WTC11 (cell line): ENCODE measurements around the gene MYO9A. TPM values are rescaled to one million over a fixed set of nuclear protein-coding genes. Genes with fewer than 3 reads are reported as not detected.

Source experiments
- ATAC-seq: fragments of 200-7000 bp; cut with Tn5 transposase; 2 replicates; pipeline ENCODE4 v1.10.0; 2021; ENCODE audit warnings: mild to moderate bottlenecking, moderate library complexity
- CTCF ChIA-PET: fragments of 300-600 bp; sonication (Branson Sonifier 250); formaldehyde crosslinking; loops from one replicate; lab custom pipeline; 2021; ENCODE audit warnings: antibody characterized with exemption; lab: Charles Lee
- POLR2A ChIA-PET: fragments of 350-600 bp; sonication (Branson Sonifier 250); formaldehyde crosslinking; loops from one replicate; lab custom pipeline; 2021; ENCODE audit warnings: antibody characterized with exemption; lab: Charles Lee
- DNase-seq: peaks from one replicate; pipeline ENCODE4 v3.0.0; 2021; ENCODE audit warnings: low spot score
- H3K27ac Mint-ChIP-seq: 2 replicates; pipeline ENCODE4 v1.8.0; 2021; ENCODE audit warnings: mixed read lengths
- H3K27me3 Mint-ChIP-seq: 2 replicates; pipeline ENCODE4 v1.8.0; 2021; ENCODE audit warnings: low read depth, mild to moderate bottlenecking, moderate library complexity, mixed read lengths
- H3K36me3 Mint-ChIP-seq: 2 replicates; pipeline ENCODE4 v1.8.0; 2021; ENCODE audit warnings: mixed read lengths
- H3K4me1 Mint-ChIP-seq: 2 replicates; pipeline ENCODE4 v1.8.0; 2022; ENCODE audit warnings: mixed read lengths
- H3K4me3 Mint-ChIP-seq: 2 replicates; pipeline ENCODE4 v1.8.0; 2021; ENCODE audit warnings: mild to moderate bottlenecking, moderate library complexity, mixed read lengths
- H3K9me3 Mint-ChIP-seq: 2 replicates; pipeline ENCODE4 v1.8.0; 2021; ENCODE audit warnings: mixed read lengths
- CBFB ChIP-seq: sonication (generic); formaldehyde crosslinking; IDR thresholded peaks from 2 replicates; pipeline ENCODE4 v1.8.1; 2022; ENCODE audit warnings: mild to moderate bottlenecking, low read depth, missing genetic modification reagents
- ELF4 ChIP-seq: sonication (generic); formaldehyde crosslinking; IDR thresholded peaks from 2 replicates; pipeline ENCODE4 v1.8.1; 2022; ENCODE audit warnings: low read depth, mild to moderate bottlenecking, moderate library complexity, missing genetic modification reagents
- EMX1 ChIP-seq: fragments of 250-450 bp; sonication (Bioruptor Pico); IDR thresholded peaks from 2 replicates; pipeline ENCODE4 v1.8.0; 2021; ENCODE audit warnings: mild to moderate bottlenecking
- ERG ChIP-seq: fragments of 250-450 bp; sonication (Bioruptor Pico); IDR thresholded peaks from 2 replicates; pipeline ENCODE4 v1.8.0; 2021; ENCODE audit warnings: mild to moderate bottlenecking
- ETV6 ChIP-seq: sonication (generic); formaldehyde crosslinking; IDR thresholded peaks from 2 replicates; pipeline ENCODE4 v1.8.1; 2022; ENCODE audit warnings: mild to moderate bottlenecking, missing genetic modification reagents
- FOXP4 ChIP-seq: sonication (generic); formaldehyde crosslinking; IDR thresholded peaks from 2 replicates; pipeline ENCODE4 v1.8.0; 2022; ENCODE audit warnings: mild to moderate bottlenecking, missing genetic modification reagents
- GABPB1 ChIP-seq: sonication (generic); formaldehyde crosslinking; IDR thresholded peaks from 2 replicates; pipeline ENCODE4 v1.8.1; 2023; ENCODE audit warnings: mild to moderate bottlenecking, missing genetic modification reagents
- GRHL2 ChIP-seq: fragments of 250-450 bp; sonication (Bioruptor Pico); IDR thresholded peaks from 2 replicates; pipeline ENCODE4 v1.8.0; 2022; ENCODE audit warnings: mild to moderate bottlenecking, moderate library complexity; ENCODE audit not compliant: insufficient replicate concordance, severe bottlenecking
- HMGXB4 ChIP-seq: sonication (generic); formaldehyde crosslinking; IDR thresholded peaks from 2 replicates; pipeline ENCODE4 v1.8.1; 2023; ENCODE audit warnings: mild to moderate bottlenecking, moderate library complexity, missing genetic modification reagents
- JAZF1 ChIP-seq: fragments of 250-450 bp; sonication (Bioruptor Pico); IDR thresholded peaks from 2 replicates; pipeline ENCODE4 v1.9.0; 2021; ENCODE audit warnings: moderate library complexity, mild to moderate bottlenecking, inconsistent platforms
- JUN ChIP-seq: sonication (generic); formaldehyde crosslinking; IDR thresholded peaks from 2 replicates; pipeline ENCODE4 v1.8.0; 2023; ENCODE audit warnings: mild to moderate bottlenecking, missing genetic modification reagents
- MAX ChIP-seq: sonication (generic); formaldehyde crosslinking; IDR thresholded peaks from 2 replicates; pipeline ENCODE4 v1.8.0; 2022; ENCODE audit warnings: mild to moderate bottlenecking, missing genetic modification reagents
- MYBL2 ChIP-seq: sonication (generic); formaldehyde crosslinking; IDR thresholded peaks from 2 replicates; pipeline ENCODE4 v1.8.1; 2023; ENCODE audit warnings: mild to moderate bottlenecking, moderate library complexity, missing genetic modification reagents
- NR3C1 ChIP-seq: sonication (generic); formaldehyde crosslinking; conservative IDR thresholded peaks from 2 replicates; pipeline ENCODE4 v1.8.1; 2023; ENCODE audit warnings: low read depth, mild to moderate bottlenecking, missing genetic modification reagents
- PRRX2 ChIP-seq: fragments of 250-450 bp; sonication (Bioruptor Pico); IDR thresholded peaks from 2 replicates; pipeline ENCODE4 v1.8.0; 2021; ENCODE audit warnings: mild to moderate bottlenecking
- SMAD3 ChIP-seq: sonication (generic); formaldehyde crosslinking; IDR thresholded peaks from 2 replicates; pipeline ENCODE4 v1.8.0; 2022; ENCODE audit warnings: missing genetic modification reagents, mild to moderate bottlenecking, borderline replicate concordance
- SOX15 ChIP-seq: fragments of 250-450 bp; sonication (Bioruptor Pico); IDR thresholded peaks from 2 replicates; pipeline ENCODE4 v1.9.0; 2021; ENCODE audit warnings: mild to moderate bottlenecking
- TCF7 ChIP-seq: sonication (generic); formaldehyde crosslinking; IDR thresholded peaks from 2 replicates; pipeline ENCODE4 v1.8.0; 2022; ENCODE audit warnings: mild to moderate bottlenecking, low read depth, missing genetic modification reagents, moderate library complexity
- ZBTB43 ChIP-seq: sonication (generic); formaldehyde crosslinking; IDR thresholded peaks from 2 replicates; pipeline ENCODE4 v1.8.1; 2023; ENCODE audit warnings: mild to moderate bottlenecking, missing genetic modification reagents
- ZNF121 ChIP-seq: sonication (generic); formaldehyde crosslinking; IDR thresholded peaks from 2 replicates; pipeline ENCODE4 v1.8.0; 2023; ENCODE audit warnings: missing genetic modification reagents
- ZNF138 ChIP-seq: sonication (generic); formaldehyde crosslinking; conservative IDR thresholded peaks from 2 replicates; pipeline ENCODE4 v1.8.1; 2022; ENCODE audit warnings: mild to moderate bottlenecking, moderate library complexity, missing genetic modification reagents
- ZNF232 ChIP-seq: sonication (generic); formaldehyde crosslinking; IDR thresholded peaks from 2 replicates; pipeline ENCODE4 v1.8.0; 2022; ENCODE audit warnings: mild to moderate bottlenecking, missing genetic modification reagents
- ZNF423 ChIP-seq: fragments of 250-450 bp; sonication (Bioruptor Pico); IDR thresholded peaks from 2 replicates; pipeline ENCODE4 v2.1.2; 2022; ENCODE audit warnings: mild to moderate bottlenecking, moderate library complexity
- ZNF512 ChIP-seq: sonication (generic); formaldehyde crosslinking; IDR thresholded peaks from 2 replicates; pipeline ENCODE4 v1.8.1; 2022; ENCODE audit warnings: missing genetic modification reagents, borderline replicate concordance
- total RNA-seq: library from RNA; stranded (reverse); gene quantifications from 3 replicates; pipeline ENCODE4 v1.2.3, GENCODE V29; 2021

MYO9A gene
- total RNA-seq, 1 experiment from 2014 or later, result 23.5 TPM

GRCh38 chr15:72034859-72035650 lies 82.9 kb downstream of the MYO9A start:
- H3K4me1 Mint-ChIP-seq, result peaks cover 3% of the 10 kb centered on the region
- peaks cover 16% of the 10 kb centered on the region for H3K9me3 Mint-ChIP-seq
- H3K27me3 Mint-ChIP-seq, result no peaks in the 10 kb centered on the region; the same call in 1 of the 2 replicates
- H3K4me3 Mint-ChIP-seq, result no peak overlapping the region
- no peak overlapping the region for H3K27ac Mint-ChIP-seq
- ATAC-seq (no peak), DNase-seq (no peak)
- ChIA-PET POLR2A (no interaction called here), CTCF (no interaction called here)
- TF ChIP-seq ZNF232 (CRISPR knock-in tag) (no peak), ZNF138 (CRISPR knock-in tag) (no peak), SMAD3 (CRISPR knock-in tag) (no peak), ZNF512 (CRISPR knock-in tag) (no peak), JAZF1 (CRISPR knock-in tag) (no peak), ZNF121 (CRISPR knock-in tag) (no peak), PRRX2 (CRISPR knock-in tag) (no peak), ETV6 (no peak), GABPB1 (CRISPR knock-in tag) (no peak)
- peaks cover 13% of the 10 kb centered on the region for H3K36me3 Mint-ChIP-seq

- peaks cover 16% of the 10 kb centered on the region for H3K9me3 Mint-ChIP-seq
- POLR2A ChIA-PET, result no interaction called here
- H3K27ac Mint-ChIP-seq, result no peak overlapping the region
- no peak for TF ChIP-seq CBFB
- no peaks in the 10 kb centered on the region for H3K4me1 Mint-ChIP-seq
- ATAC-seq (no peak), DNase-seq (no peak)
- H3K36me3 Mint-ChIP-seq, result peaks cover 13% of the 10 kb centered on the region
- CTCF ChIA-PET, result no interaction called here
- no peaks in the 10 kb centered on the region; the same call in 1 of the 2 replicates for H3K27me3 Mint-ChIP-seq
- no peak overlapping the region for H3K4me3 Mint-ChIP-seq
These were observed 83.6 kb downstream of the MYO9A start for GRCh38 chr15:72034351-72034750.

- H3K4me3 Mint-ChIP-seq, result no peak overlapping the region
- DNase-seq, result no peak
- peaks cover 16% of the 10 kb centered on the region for H3K9me3 Mint-ChIP-seq
- H3K4me1 Mint-ChIP-seq, result no peaks in the 10 kb centered on the region
- TF ChIP-seq ZBTB43 (CRISPR knock-in tag) (no peak), ETV6 (no peak), ZNF121 (CRISPR knock-in tag) (no peak), ZNF423 (no peak), GRHL2 (no peak), FOXP4 (CRISPR knock-in tag) (no peak), ZNF232 (CRISPR knock-in tag) (no peak), NR3C1 (CRISPR knock-in tag) (no peak), JUN (no peak), ELF4 (CRISPR knock-in tag) (no peak), MAX (no peak), MYBL2 (CRISPR knock-in tag) (no peak), SOX15 (CRISPR knock-in tag) (no peak), EMX1 (CRISPR knock-in tag) (no peak), ERG (CRISPR knock-in tag) (no peak), HMGXB4 (no peak), TCF7 (CRISPR knock-in tag) (no peak)
- no peaks in the 10 kb centered on the region; the same call in 1 of the 2 replicates for H3K27me3 Mint-ChIP-seq
- ChIA-PET CTCF (no interaction called here), POLR2A (interaction anchor here (0.6 kb wide), 1 partner anchor 12 kb away, joined by 3 read pairs; no protein-coding TSS in a partner anchor)
- H3K27ac Mint-ChIP-seq, result no peak overlapping the region
- peaks cover 13% of the 10 kb centered on the region for H3K36me3 Mint-ChIP-seq
- no peak for ATAC-seq
These were observed 84.2 kb downstream of the MYO9A start for GRCh38 chr15:72033711-72034110.
